GM10266 (cell line): ENCODE results near the gene SPATC1L.

Experiments
- DNase-seq: peaks from one replicate; pipeline ENCODE4 v3.0.0; 2012; ENCODE audit errors: extremely low spot score
- TF ChIP-seq, protein P1 (sequence below): IDR thresholded peaks from 2 replicates; pipeline ENCODE4 v1.5.1; 2012; ENCODE audit warnings: mild to moderate bottlenecking, low read depth; ENCODE audit not compliant: control insufficient read depth, insufficient read depth; ENCODE audit errors: missing control alignments

SPATC1L gene

DNA sequence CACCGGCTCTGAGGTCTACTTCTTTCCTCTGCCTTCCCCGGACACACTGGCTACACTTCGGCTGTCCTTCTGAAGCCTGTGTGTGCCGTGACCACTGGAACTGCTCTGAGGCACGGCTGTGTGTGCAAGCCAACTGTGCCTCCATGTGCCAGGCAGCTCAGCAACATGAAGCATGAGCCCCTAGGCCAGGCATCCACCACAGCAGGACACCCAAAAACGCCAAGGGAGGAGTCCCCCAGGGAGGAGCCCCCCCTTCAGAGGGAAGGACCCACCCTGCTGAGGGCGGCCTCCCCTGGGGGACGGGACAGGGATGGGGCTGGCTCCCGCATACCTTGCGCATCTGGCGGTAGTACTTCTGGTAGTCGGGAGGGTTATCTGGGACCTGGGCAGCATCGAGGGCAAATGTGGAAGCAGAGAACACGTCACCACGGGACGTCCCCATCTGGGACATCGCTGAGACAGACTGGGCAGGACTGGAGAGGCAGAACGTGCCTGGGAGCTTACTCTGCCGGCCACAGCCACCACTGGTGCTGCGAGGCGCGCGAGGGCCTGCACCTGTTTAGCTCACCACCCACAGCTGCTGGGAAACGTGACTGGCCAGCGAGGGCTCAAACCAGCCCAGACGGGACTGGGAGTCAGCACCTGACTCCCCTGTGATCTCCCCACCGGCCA lies 23.8 kb upstream of the SPATC1L start:
- no peak for DNase-seq
- TF ChIP-seq, protein P1, sequence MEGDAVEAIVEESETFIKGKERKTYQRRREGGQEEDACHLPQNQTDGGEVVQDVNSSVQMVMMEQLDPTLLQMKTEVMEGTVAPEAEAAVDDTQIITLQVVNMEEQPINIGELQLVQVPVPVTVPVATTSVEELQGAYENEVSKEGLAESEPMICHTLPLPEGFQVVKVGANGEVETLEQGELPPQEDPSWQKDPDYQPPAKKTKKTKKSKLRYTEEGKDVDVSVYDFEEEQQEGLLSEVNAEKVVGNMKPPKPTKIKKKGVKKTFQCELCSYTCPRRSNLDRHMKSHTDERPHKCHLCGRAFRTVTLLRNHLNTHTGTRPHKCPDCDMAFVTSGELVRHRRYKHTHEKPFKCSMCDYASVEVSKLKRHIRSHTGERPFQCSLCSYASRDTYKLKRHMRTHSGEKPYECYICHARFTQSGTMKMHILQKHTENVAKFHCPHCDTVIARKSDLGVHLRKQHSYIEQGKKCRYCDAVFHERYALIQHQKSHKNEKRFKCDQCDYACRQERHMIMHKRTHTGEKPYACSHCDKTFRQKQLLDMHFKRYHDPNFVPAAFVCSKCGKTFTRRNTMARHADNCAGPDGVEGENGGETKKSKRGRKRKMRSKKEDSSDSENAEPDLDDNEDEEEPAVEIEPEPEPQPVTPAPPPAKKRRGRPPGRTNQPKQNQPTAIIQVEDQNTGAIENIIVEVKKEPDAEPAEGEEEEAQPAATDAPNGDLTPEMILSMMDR = no peak

DNA sequence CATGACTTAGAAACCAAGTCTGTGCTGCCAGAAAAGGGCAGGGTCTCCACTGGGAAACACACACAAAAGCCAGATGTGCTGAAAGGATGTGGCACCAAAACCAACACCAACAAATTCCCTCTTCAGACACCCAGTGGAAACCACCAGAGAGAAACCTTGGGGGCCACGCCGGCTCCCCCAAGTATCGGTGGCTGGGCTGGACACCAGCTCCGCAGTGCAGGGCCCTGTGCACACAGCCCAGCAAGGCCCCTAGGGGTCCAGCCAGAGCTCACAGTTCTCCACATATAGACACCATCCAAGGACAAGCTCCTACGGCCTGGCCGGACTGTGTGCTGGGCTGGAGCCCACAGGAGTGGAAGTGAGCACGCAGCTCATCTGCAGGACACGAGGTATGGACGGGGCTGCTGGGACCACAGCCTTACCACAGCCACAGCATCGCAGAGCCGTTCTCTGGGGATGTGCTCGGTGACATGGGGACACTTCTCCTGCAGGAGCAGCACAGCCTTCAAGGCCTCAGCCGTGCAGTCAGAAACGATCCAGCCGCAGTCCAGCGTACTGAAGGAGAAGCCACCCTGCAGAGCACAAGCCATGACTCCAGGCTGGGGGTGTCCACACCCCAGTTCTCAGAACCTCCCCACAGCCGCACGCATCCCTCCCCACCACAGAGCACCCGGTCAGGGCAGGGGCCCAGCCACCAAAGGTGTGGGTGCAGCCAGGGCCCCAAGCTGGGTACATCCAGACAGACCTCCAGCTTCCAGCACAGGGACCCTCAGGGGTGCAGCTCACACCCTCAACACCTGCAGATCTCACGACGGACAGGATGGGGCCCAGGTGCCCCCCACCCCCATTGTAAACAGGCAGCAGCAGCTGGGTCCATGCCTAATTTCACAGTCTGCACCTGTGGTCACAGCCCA lies 23.0 kb upstream of the SPATC1L start:
- DNase-seq = no peak
- TF ChIP-seq, protein P1 = no peak

DNA sequence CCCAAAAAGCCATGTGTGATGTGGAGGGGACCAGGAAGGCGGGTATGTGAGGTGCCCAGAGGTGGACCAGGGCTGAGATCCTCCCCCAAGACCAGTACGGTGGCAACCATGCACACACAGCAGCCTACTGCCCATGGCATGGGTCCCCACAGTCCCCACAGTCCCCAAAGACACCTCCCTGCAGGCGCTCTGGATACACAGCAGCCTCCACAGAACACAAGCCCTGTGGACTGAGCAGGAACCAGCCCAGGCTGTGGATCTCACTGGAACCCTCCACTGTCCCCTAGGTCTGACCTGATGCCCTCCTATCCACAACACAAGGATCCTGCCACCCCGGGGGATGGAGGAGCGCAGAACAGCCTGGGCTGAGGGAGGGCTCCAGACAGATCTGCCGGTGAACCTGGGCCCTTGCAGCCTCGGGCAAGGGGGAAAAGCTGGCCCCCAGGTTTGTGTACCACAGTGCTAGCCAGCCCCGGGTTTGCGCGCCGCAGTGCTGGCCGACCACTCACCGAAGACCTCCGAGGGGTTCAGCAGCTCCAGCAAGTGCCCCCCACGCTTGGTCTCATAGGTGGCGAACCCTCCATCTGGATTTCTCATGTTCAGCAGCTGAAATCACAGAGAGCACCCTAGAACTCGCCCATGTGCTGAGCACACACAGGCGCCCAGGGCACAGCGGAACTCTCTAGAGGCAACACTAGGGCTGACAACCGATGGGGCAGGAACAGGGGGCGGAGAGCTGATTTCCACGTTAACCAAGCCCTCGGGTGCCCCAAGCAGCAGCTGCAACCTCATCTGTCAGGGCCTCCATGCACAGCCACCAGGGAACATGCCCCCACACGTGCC lies 22.1 kb upstream of the SPATC1L start:
- TF ChIP-seq, protein P1 = no peak
- no peak for DNase-seq

DNA sequence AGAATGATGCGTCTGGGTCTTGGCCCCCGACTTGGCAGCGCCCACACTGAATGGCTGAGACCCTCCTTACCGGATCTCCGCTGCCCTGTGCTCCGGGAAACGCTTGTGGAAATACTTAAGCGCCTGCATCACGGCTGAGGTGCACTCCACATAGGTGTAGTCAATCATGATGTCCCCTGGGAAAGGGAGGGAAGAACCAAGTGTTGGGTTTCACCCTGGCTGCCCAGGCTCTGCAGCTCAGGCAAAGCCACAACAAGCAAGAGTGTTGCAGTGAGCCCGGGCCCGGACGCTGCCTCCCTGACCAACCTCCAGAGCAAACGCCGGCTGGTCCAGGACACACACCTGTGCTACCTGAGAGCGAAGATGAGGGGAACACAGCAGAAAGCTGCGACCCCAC lies 21.5 kb upstream of the SPATC1L start:
- no peak for DNase-seq
- TF ChIP-seq, protein P1 = no peak

DNA sequence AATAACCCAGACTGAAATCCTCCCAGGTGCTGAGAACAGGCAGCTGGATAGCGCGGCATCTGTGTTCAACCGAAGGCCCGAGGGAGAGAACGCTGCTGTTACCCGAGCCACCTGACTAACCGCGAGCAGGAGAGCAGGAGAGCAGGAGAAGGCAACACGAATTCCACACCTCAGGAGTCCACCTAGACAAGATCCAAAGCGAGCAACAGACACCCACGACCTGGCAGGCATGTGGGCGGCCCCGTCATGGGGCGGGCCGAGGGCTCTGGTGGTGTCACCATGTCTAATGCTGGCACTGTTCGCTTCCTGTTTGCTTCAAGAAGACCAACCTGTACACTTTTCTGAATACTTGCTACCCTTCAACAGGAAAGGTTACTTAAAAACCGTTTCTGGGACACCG lies 20.9 kb upstream of the SPATC1L start:
- TF ChIP-seq, protein P1 = no peak
- no peak for DNase-seq

DNA sequence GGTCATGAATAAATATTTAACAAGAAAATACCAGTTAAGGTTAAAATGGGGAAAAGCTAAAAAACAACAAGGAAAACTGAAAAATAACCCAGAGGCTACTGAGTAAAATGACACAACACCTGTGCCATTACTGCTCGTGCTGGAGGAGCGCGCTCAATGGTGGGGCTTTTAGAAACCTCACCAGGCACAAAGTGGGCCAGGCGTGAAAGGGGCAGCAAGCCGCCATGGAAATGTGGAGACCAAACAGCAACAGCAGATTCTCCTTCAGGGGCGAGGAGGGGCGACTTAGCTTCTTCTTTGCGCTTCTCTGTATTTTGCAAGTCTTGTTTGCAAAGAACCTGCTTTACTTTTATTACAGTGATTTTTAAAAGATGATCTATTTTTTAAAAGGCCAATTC lies 18.9 kb upstream of the SPATC1L start:
- TF ChIP-seq, protein P1 = no peak
- no peak for DNase-seq
